A673 (cell line): ENCODE results near the gene HMGCLL1. TPM values are rescaled to one million over a fixed set of nuclear protein-coding genes. Genes with fewer than 3 reads are reported as not detected.

Source experiments
- BruUV-seq: library from RNA; stranded (reverse); fragments of 400-500 nt; replicated peaks from 2 replicates; lab custom pipeline; 2021; lab: Mats Ljungman, UMichigan
- CTCF ChIA-PET: fragments of 300-600 bp; sonication (Branson Sonifier 250); formaldehyde crosslinking; loops from one replicate; lab custom pipeline; 2022; ENCODE audit warnings: antibody characterized with exemption; lab: Charles Lee
- POLR2A ChIA-PET: fragments of 300-600 bp; sonication (Branson Sonifier 250); formaldehyde crosslinking; loops from one replicate; lab custom pipeline; 2022; ENCODE audit warnings: antibody characterized with exemption; ENCODE audit not compliant: low non-redundant PET; lab: Charles Lee
- DNase-seq: peaks from one replicate; pipeline ENCODE4 v3.0.0-alpha.2; 2015; ENCODE audit warnings: low spot score
- H3K27ac ChIP-seq: fragments of 200-600 bp; sonication (generic); 2 replicates; pipeline ENCODE4 v1.5.1; 2016; ENCODE audit warnings: mixed run types, low read depth, mild to moderate bottlenecking, mixed read lengths, antibody characterized with exemption, low read length; ENCODE audit not compliant: poor library complexity, severe bottlenecking
- H3K27me3 ChIP-seq: fragments of 200-600 bp; sonication (generic); replicated peaks from 2 replicates; pipeline ENCODE4 v1.6.1; 2017; ENCODE audit warnings: mixed run types, low read depth, mild to moderate bottlenecking, mixed read lengths, antibody characterized with exemption, low read length; ENCODE audit not compliant: insufficient read depth, poor library complexity
- H3K36me3 ChIP-seq: fragments of 200-600 bp; sonication (generic); 2 replicates; pipeline ENCODE4 v1.6.1; 2016; ENCODE audit warnings: mixed run types, mild to moderate bottlenecking, mixed read lengths, antibody characterized with exemption, low read length; ENCODE audit not compliant: insufficient read depth, poor library complexity, severe bottlenecking
- H3K4me1 ChIP-seq: fragments of 200-600 bp; sonication (generic); 2 replicates; pipeline ENCODE4 v1.6.1; 2017; ENCODE audit warnings: mixed run types, mild to moderate bottlenecking, mixed read lengths, antibody characterized with exemption, low read length; ENCODE audit not compliant: insufficient read depth, poor library complexity, severe bottlenecking
- H3K4me3 ChIP-seq: fragments of 200-600 bp; sonication (generic); 2 replicates; pipeline ENCODE4 v1.5.1; 2016; ENCODE audit warnings: low read depth, mixed run types, mild to moderate bottlenecking, mixed read lengths, low read length; ENCODE audit not compliant: poor library complexity, severe bottlenecking
- H3K9me3 ChIP-seq: fragments of 200-600 bp; sonication (generic); 2 replicates; pipeline ENCODE4 v1.6.1; 2016; ENCODE audit warnings: mixed run types, low read depth, mild to moderate bottlenecking, mixed read lengths, antibody characterized with exemption, low read length; ENCODE audit not compliant: poor library complexity, severe bottlenecking
- EZH2 ChIP-seq: fragments of 200-600 bp; sonication (generic); IDR thresholded peaks from 2 replicates; pipeline ENCODE4 v1.6.1; 2017; ENCODE audit warnings: borderline replicate concordance, low read depth, mild to moderate bottlenecking, mixed read lengths, antibody characterized with exemption, low read length; ENCODE audit not compliant: poor library complexity, severe bottlenecking
- intact Hi-C: fragments of 100-400 bp; cut with micrococcal nuclease; formaldehyde crosslinking; loops from one replicate; pipeline ENCODE4 v1.10.0; 2022; ENCODE audit not compliant: unreplicated experiment
- total RNA-seq: library from RNA; stranded (reverse); gene quantifications from 2 replicates; pipeline ENCODE4 v1.2.3, GENCODE V29; 2021
- TF ChIP-seq, protein P1 (sequence below): fragments of 300-800, 200-600 bp; sonication (generic); conservative IDR thresholded peaks from 2 replicates; pipeline ENCODE4 v1.5.1; 2017; ENCODE audit warnings: low read depth, mild to moderate bottlenecking, antibody characterized with exemption, low read length, moderate library complexity, mixed read lengths

Gene HMGCLL1
- total RNA-seq, 1 experiment from 2014 or later, result not detected

DNA sequence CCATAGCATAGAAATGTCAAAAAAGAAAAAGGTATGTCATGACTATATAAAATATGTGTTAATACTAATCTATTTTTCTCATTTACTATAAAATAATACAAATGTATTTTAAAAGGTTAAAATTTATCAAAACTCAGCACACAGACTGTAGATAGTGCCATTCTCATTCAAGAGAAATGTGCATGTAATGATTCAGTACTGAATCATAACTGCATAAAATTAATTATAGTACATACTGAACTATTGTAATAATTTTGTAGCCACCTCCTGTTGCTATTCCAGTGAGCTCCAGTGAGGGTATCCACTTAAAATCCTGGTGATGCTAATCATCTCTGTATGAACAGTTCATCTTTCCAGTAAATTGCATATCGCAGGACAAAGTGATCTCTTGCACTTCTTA is 82.8 kb downstream of the HMGCLL1 start:
- no peaks in the 10 kb centered on the region for H3K36me3 ChIP-seq
- H3K9me3 ChIP-seq, result no peaks in the 10 kb centered on the region
- CTCF ChIA-PET, result no interaction called here
- no peak for TF ChIP-seq EZH2
- TF ChIP-seq, protein P1, sequence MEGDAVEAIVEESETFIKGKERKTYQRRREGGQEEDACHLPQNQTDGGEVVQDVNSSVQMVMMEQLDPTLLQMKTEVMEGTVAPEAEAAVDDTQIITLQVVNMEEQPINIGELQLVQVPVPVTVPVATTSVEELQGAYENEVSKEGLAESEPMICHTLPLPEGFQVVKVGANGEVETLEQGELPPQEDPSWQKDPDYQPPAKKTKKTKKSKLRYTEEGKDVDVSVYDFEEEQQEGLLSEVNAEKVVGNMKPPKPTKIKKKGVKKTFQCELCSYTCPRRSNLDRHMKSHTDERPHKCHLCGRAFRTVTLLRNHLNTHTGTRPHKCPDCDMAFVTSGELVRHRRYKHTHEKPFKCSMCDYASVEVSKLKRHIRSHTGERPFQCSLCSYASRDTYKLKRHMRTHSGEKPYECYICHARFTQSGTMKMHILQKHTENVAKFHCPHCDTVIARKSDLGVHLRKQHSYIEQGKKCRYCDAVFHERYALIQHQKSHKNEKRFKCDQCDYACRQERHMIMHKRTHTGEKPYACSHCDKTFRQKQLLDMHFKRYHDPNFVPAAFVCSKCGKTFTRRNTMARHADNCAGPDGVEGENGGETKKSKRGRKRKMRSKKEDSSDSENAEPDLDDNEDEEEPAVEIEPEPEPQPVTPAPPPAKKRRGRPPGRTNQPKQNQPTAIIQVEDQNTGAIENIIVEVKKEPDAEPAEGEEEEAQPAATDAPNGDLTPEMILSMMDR, result no peak
- no TSS peak for BruUV-seq
- POLR2A ChIA-PET, result no interaction called here
- no peaks in the 10 kb centered on the region for H3K4me1 ChIP-seq
- DNase-seq, result no peak
- intact Hi-C loops, result no loop called here
- no peak overlapping the region for H3K4me3 ChIP-seq
- H3K27ac ChIP-seq, result no peak overlapping the region
- H3K27me3 ChIP-seq, result no peaks in the 10 kb centered on the region

DNA sequence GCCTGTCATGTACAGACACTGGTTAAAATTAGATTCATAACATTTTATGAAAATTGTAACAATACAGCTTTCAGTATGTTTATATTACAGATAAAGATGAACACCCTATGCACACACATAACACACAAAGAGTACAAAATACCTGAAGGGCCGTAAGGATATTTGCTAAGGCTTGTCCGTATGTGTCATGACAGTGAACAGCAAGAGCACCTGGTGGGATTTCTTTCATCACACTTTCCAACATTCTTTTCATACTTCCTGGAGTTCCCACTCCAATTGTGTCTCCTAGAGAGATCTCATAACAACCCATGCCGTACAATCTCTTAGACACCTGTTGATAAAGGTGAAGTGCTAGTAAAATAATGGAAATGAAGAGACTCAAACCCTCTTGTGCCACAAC is 83.7 kb downstream of the HMGCLL1 start:
- no peak overlapping the region for H3K4me3 ChIP-seq
- POLR2A ChIA-PET, result no interaction called here
- no peak for DNase-seq
- no peak overlapping the region for H3K27ac ChIP-seq
- CTCF ChIA-PET, result no interaction called here
- TF ChIP-seq EZH2, result no peak
- TF ChIP-seq, protein P1, result no peak
- intact Hi-C loops, result no loop called here
- no peaks in the 10 kb centered on the region for H3K27me3 ChIP-seq
- BruUV-seq, result no TSS peak
- H3K9me3 ChIP-seq, result no peaks in the 10 kb centered on the region
- no peaks in the 10 kb centered on the region for H3K4me1 ChIP-seq
- H3K36me3 ChIP-seq, result no peaks in the 10 kb centered on the region

- no TSS peak for BruUV-seq
- Histone ChIP-seq H3K27me3 (no peaks in the 10 kb centered on the region), H3K27ac (no peak overlapping the region), H3K4me1 (no peaks in the 10 kb centered on the region), H3K36me3 (no peaks in the 10 kb centered on the region), H3K9me3 (no peaks in the 10 kb centered on the region), H3K4me3 (no peak overlapping the region)
- CTCF ChIA-PET, result no interaction called here
- POLR2A ChIA-PET, result no interaction called here
- TF ChIP-seq, protein P1, result no peak
- TF ChIP-seq EZH2, result no peak
- intact Hi-C loops, result no loop called here
- no peak for DNase-seq
Observed at GRCh38 chr6:55494411-55494810, 84.6 kb downstream of the HMGCLL1 start.
